SK-N-SH (cell line): Measurements from ENCODE around the gene ARHGEF17. TPM values are rescaled to one million over a fixed set of nuclear protein-coding genes. Genes with fewer than 3 reads are reported as not detected.

Source experiments
- CHD2 ChIP-seq: fragments of 150-350 bp; IDR thresholded peaks from 2 replicates; pipeline ENCODE4 v1.6.1; 2018; ENCODE audit warnings: low read length; ENCODE audit not compliant: partially characterized antibody
- FOSL2 ChIP-seq: IDR thresholded peaks from 2 replicates; pipeline ENCODE4 v1.4.0; 2012; ENCODE audit warnings: low read depth, mild to moderate bottlenecking, moderate library complexity, borderline replicate concordance
- FOXJ3 ChIP-seq: sonication (generic); formaldehyde crosslinking; IDR thresholded peaks from 2 replicates; pipeline ENCODE4 v1.5.1; 2020; ENCODE audit warnings: mild to moderate bottlenecking, missing genetic modification reagents
- GABPA ChIP-seq: IDR thresholded peaks from 2 replicates; pipeline ENCODE4 v1.4.0; 2012; ENCODE audit warnings: low read depth, mild to moderate bottlenecking
- JUND ChIP-seq: IDR thresholded peaks from 2 replicates; pipeline ENCODE4 v1.4.0; 2012
- MEF2A ChIP-seq: IDR thresholded peaks from 2 replicates; pipeline ENCODE4 v1.4.0; 2012; ENCODE audit warnings: low read depth, borderline replicate concordance
- MXI1 ChIP-seq: IDR thresholded peaks from 2 replicates; pipeline ENCODE4 v1.6.1; 2012; ENCODE audit warnings: mild to moderate bottlenecking, low read depth, low read length, improper control_type of control experiment
- POLR2AphosphoS5 ChIP-seq: IDR thresholded peaks from 2 replicates; pipeline ENCODE4 v1.6.1; 2012; ENCODE audit warnings: low read depth, low read length
- RAD21 ChIP-seq: IDR thresholded peaks from 2 replicates; pipeline ENCODE4 v1.6.1; 2012; ENCODE audit warnings: mild to moderate bottlenecking, low read length
- RCOR1 ChIP-seq: fragments of 150-350 bp; IDR thresholded peaks from 2 replicates; pipeline ENCODE4 v1.6.1; 2017; ENCODE audit warnings: antibody characterized with exemption, low read length
- RFX5 ChIP-seq: IDR thresholded peaks from 2 replicates; pipeline ENCODE4 v1.6.1; 2012; ENCODE audit warnings: mild to moderate bottlenecking, improper control_type of control experiment, low read length
- RXRA ChIP-seq: IDR thresholded peaks from 2 replicates; pipeline ENCODE4 v1.4.0; 2012; ENCODE audit warnings: low read depth, mild to moderate bottlenecking, borderline replicate concordance
- SIN3A ChIP-seq: IDR thresholded peaks from 2 replicates; pipeline ENCODE4 v1.6.1; 2012; ENCODE audit warnings: low read depth, mild to moderate bottlenecking, low read length, moderate library complexity, borderline replicate concordance
- TCF12 ChIP-seq: IDR thresholded peaks from 2 replicates; pipeline ENCODE4 v1.4.0; 2012
- YY1 ChIP-seq: IDR thresholded peaks from 2 replicates; pipeline ENCODE4 v1.4.0; 2012; ENCODE audit warnings: low read depth, mild to moderate bottlenecking
- polyA plus RNA-seq, 3 experiments: library from polyadenylated mRNA; depleted of rRNA; stranded (reverse); fragments of >200 nt; gene quantifications; 2 replicates each; pipeline ENCODE4 v1.2.3, GENCODE V29; 2012
- TF ChIP-seq, protein P1 (sequence below): IDR thresholded peaks from 2 replicates; pipeline ENCODE4 v1.4.0; 2012; ENCODE audit warnings: low read depth, borderline replicate concordance
- TF ChIP-seq, protein P2 (sequence below): fragments of 150-350 bp; IDR thresholded peaks from 2 replicates; pipeline ENCODE4 v1.6.1; 2017; ENCODE audit warnings: antibody characterized with exemption, low read length, low read depth, borderline replicate concordance
- TF ChIP-seq, protein P3 (sequence below): IDR thresholded peaks from 2 replicates; pipeline ENCODE4 v1.4.0; 2012; ENCODE audit warnings: low read depth, borderline replicate concordance
- TF ChIP-seq, protein P4 (sequence below): fragments of 150-350 bp; IDR thresholded peaks from 2 replicates; pipeline ENCODE4 v1.6.1; 2016; ENCODE audit warnings: mild to moderate bottlenecking, low read depth, low read length
- TF ChIP-seq, protein P5 (sequence below): fragments of 200-600 bp; sonication (generic); IDR thresholded peaks from 2 replicates; pipeline ENCODE4 v1.6.1; 2017; ENCODE audit warnings: antibody characterized with exemption, mild to moderate bottlenecking, moderate library complexity

The ARHGEF17 gene
- polyA plus RNA-seq, 1 of the 3 experiments (the other 2 are of a cell fraction), result 45.9 TPM

DNA sequence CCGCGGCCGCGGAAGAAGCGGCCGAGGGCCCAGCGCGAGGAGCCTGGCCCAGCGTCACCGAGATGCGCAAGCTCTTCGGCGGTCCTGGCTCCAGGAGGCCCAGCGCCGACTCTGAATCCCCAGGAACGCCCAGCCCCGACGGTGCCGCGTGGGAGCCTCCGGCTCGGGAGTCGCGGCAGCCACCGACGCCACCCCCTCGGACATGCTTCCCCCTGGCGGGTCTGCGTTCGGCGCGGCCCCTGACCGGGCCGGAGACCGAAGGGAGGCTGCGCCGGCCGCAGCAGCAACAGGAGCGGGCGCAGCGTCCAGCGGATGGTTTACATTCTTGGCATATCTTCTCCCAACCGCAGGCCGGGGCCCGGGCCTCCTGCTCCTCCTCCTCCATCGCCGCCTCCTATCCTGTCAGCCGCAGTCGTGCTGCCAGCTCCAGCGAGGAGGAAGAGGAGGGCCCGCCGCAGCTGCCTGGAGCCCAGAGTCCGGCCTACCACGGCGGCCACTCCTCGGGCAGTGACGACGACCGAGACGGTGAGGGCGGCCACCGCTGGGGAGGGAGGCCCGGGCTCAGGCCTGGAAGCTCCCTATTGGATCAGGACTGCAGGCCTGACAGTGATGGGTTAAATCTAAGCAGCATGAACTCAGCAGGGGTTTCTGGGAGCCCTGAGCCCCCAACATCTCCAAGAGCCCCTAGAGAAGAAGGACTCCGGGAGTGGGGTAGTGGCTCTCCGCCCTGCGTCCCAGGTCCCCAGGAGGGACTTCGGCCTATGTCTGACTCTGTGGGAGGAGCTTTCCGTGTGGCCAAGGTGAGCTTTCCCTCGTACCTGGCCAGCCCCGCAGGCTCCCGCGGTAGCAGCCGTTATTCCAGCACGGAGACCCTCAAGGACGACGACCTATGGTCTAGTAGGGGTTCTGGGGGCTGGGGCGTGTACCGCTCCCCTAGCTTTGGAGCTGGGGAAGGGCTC lies 1.2 kb downstream of the ARHGEF17 start (continued):
- TF ChIP-seq RFX5, result no peak
- TF ChIP-seq CHD2, result no peak
- TF ChIP-seq TCF12, result peak; percentile 65; the same call in 1 of the 2 replicates
- TF ChIP-seq FOSL2, result no peak
- TF ChIP-seq RXRA, result no peak
- TF ChIP-seq MEF2A, result no peak
- TF ChIP-seq, protein P1, sequence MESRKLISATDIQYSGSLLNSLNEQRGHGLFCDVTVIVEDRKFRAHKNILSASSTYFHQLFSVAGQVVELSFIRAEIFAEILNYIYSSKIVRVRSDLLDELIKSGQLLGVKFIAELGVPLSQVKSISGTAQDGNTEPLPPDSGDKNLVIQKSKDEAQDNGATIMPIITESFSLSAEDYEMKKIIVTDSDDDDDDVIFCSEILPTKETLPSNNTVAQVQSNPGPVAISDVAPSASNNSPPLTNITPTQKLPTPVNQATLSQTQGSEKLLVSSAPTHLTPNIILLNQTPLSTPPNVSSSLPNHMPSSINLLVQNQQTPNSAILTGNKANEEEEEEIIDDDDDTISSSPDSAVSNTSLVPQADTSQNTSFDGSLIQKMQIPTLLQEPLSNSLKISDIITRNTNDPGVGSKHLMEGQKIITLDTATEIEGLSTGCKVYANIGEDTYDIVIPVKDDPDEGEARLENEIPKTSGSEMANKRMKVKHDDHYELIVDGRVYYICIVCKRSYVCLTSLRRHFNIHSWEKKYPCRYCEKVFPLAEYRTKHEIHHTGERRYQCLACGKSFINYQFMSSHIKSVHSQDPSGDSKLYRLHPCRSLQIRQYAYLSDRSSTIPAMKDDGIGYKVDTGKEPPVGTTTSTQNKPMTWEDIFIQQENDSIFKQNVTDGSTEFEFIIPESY, result no peak
- TF ChIP-seq RCOR1, result no peak
- TF ChIP-seq FOXJ3, result no peak
- TF ChIP-seq SIN3A, result peak; percentile 96; the same call in 1 of the 2 replicates
- peak; percentile 49; the same call in 1 of the 2 replicates for TF ChIP-seq POLR2AphosphoS5
- peak; percentile 39; the same call in 1 of the 2 replicates for TF ChIP-seq GABPA
- TF ChIP-seq JUND, result no peak
- TF ChIP-seq YY1, result 0 out of 2 replicates have a peak, but pooled peaks have one; percentile 27
- TF ChIP-seq, protein P2, sequence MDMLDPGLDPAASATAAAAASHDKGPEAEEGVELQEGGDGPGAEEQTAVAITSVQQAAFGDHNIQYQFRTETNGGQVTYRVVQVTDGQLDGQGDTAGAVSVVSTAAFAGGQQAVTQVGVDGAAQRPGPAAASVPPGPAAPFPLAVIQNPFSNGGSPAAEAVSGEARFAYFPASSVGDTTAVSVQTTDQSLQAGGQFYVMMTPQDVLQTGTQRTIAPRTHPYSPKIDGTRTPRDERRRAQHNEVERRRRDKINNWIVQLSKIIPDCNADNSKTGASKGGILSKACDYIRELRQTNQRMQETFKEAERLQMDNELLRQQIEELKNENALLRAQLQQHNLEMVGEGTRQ, result no peak
- TF ChIP-seq, protein P3, sequence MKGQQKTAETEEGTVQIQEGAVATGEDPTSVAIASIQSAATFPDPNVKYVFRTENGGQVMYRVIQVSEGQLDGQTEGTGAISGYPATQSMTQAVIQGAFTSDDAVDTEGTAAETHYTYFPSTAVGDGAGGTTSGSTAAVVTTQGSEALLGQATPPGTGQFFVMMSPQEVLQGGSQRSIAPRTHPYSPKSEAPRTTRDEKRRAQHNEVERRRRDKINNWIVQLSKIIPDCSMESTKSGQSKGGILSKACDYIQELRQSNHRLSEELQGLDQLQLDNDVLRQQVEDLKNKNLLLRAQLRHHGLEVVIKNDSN, result 0 out of 2 replicates have a peak, but pooled peaks have one; percentile 12
- TF ChIP-seq, protein P4, sequence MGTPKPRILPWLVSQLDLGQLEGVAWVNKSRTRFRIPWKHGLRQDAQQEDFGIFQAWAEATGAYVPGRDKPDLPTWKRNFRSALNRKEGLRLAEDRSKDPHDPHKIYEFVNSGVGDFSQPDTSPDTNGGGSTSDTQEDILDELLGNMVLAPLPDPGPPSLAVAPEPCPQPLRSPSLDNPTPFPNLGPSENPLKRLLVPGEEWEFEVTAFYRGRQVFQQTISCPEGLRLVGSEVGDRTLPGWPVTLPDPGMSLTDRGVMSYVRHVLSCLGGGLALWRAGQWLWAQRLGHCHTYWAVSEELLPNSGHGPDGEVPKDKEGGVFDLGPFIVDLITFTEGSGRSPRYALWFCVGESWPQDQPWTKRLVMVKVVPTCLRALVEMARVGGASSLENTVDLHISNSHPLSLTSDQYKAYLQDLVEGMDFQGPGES, result no peak
- TF ChIP-seq, protein P5, sequence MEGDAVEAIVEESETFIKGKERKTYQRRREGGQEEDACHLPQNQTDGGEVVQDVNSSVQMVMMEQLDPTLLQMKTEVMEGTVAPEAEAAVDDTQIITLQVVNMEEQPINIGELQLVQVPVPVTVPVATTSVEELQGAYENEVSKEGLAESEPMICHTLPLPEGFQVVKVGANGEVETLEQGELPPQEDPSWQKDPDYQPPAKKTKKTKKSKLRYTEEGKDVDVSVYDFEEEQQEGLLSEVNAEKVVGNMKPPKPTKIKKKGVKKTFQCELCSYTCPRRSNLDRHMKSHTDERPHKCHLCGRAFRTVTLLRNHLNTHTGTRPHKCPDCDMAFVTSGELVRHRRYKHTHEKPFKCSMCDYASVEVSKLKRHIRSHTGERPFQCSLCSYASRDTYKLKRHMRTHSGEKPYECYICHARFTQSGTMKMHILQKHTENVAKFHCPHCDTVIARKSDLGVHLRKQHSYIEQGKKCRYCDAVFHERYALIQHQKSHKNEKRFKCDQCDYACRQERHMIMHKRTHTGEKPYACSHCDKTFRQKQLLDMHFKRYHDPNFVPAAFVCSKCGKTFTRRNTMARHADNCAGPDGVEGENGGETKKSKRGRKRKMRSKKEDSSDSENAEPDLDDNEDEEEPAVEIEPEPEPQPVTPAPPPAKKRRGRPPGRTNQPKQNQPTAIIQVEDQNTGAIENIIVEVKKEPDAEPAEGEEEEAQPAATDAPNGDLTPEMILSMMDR, result no peak
- TF ChIP-seq MXI1, result no peak
- TF ChIP-seq RAD21, result no peak
